ENCODE measurements around the gene PPARA. TPM values are rescaled to one million over a fixed set of nuclear protein-coding genes. Genes with fewer than 3 reads are reported as not detected.

The PPARA gene
- polyA plus RNA-seq, 3 donors, result 3.7 to 6.3 (median 4.9) TPM

DNA sequence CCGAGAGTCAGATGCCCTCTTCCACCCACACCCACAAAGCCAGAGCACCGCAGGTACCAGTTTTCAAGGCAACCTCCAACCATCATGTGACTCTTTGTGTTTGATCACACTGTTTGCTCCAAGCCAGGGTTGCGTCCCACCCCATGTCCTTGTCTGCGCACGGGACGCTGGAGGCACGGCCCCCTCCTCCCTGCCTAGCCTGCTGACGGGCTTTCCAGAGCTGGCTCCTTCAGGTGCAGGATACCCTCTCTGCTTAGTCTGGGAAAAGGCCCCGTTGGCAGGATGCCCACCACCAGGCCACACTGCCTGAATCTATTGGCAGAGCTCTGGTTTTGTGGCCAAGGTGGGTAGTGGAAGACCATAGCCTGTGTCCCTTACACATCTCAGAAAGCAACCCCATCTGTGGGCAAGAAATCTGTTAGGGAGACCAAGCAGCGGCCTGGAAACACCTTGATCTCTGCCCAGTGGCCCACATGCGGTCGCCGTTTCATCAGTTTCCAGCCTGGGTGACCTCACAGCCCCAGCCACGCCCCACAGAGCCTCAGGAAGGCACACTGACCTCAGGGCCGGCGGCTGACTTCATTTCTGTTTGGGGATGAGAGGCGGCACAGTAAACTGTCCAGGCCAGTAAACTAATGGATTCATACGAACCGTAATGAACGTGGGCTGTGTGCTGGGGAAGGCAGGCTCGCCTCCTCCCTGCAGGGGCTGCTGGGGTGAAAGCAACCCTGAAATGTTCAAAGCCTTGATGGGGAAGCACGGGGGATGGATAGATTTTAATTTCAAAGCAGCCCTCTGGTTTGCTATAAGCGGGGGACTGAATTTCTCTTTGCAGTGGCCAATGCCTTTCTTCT is 73.9 kb downstream of the PPARA start:
- intact Hi-C loops (cut with micrococcal nuclease), result no loop called here
- H4K20me1 ChIP-seq (ENCODE audit: insufficient read depth, low read length), result no peaks in the 10 kb centered on the region
- H3K4me2 ChIP-seq (replicated peaks; ENCODE audit: extremely low read depth, low read length, poor library complexity, severe bottlenecking), result no peak overlapping the region
- Mint-ChIP-seq H3K27ac (no peak overlapping the region), H3K27me3 (ENCODE audit: low read depth in 3 of 3) (peaks cover 0 to 3% (median 0%) of the 10 kb centered on the region in 3 donors), H3K4me1 (no peaks in the 10 kb centered on the region), H3K4me3 (no peak overlapping the region), H3K9me3 (no peaks in the 10 kb centered on the region), H3K36me3 (peaks cover 51 to 54% of the 10 kb centered on the region in 2 donors)
- TF ChIP-seq CTCF (IDR thresholded peaks at IDR 0.05), result no peak
- no peak overlapping the region for H3K27ac ChIP-seq (ENCODE audit: low read depth in 1 of 2, low read length in 2 of 2)
- DNase-seq, result no peak
- H3K4me1 ChIP-seq (ENCODE audit: control insufficient read depth in 1 of 2, insufficient read depth in 2 of 2, low read length in 2 of 2), result peaks cover 0 to 3% of the 10 kb centered on the region in 2 donors
- H3K9me3 ChIP-seq (replicated peaks in 1 of 2; ENCODE audit: control insufficient read depth in 1 of 2, insufficient read depth in 1 of 2, low read length in 2 of 2), result no peaks in the 10 kb centered on the region
- no peak overlapping the region for H2AFZ ChIP-seq (ENCODE audit: insufficient read depth, low read depth, low read length, poor library complexity, severe bottlenecking)
- 97% methylated on average over 21 of the region's 23 CpGs for WGBS (ENCODE audit: insufficient coverage)
- H3K9ac ChIP-seq (ENCODE audit: insufficient read depth, low read length, poor library complexity, severe bottlenecking), result no peak overlapping the region
- no peak overlapping the region for H3K4me3 ChIP-seq (replicated peaks in 1 of 3; ENCODE audit: low read depth in 2 of 3, low read length in 3 of 3)
- H3K27me3 ChIP-seq (ENCODE audit: control insufficient read depth in 2 of 2, insufficient read depth in 2 of 2, low read length in 2 of 2), result no peaks in the 10 kb centered on the region
- H3K79me2 ChIP-seq (ENCODE audit: insufficient read depth, low read length), result no peaks in the 10 kb centered on the region
- peaks cover 12 to 42% of the 10 kb centered on the region in 2 donors for H3K36me3 ChIP-seq (replicated peaks in 1 of 2; ENCODE audit: control insufficient read depth in 1 of 2, insufficient read depth in 2 of 2, low read length in 2 of 2)

- no peaks in the 10 kb centered on the region for H3K79me2 ChIP-seq (ENCODE audit: insufficient read depth, low read length)
- H3K4me1 ChIP-seq (ENCODE audit: control insufficient read depth in 1 of 2, insufficient read depth in 2 of 2, low read length in 2 of 2), result peaks cover 0 to 8% of the 10 kb centered on the region in 2 donors
- peaks cover 6 to 35% of the 10 kb centered on the region in 2 donors for H3K36me3 ChIP-seq (replicated peaks in 1 of 2; ENCODE audit: control insufficient read depth in 1 of 2, insufficient read depth in 2 of 2, low read length in 2 of 2)
- H3K9ac ChIP-seq (ENCODE audit: insufficient read depth, low read length, poor library complexity, severe bottlenecking), result no peak overlapping the region
- no peak overlapping the region for H3K27ac ChIP-seq (ENCODE audit: low read depth in 1 of 2, low read length in 2 of 2)
- Mint-ChIP-seq H3K27me3 (ENCODE audit: low read depth in 3 of 3) (peaks cover 0 to 3% (median 0%) of the 10 kb centered on the region in 3 donors), H3K9me3 (no peaks in the 10 kb centered on the region), H3K36me3 (peaks cover 45 to 48% of the 10 kb centered on the region in 2 donors), H3K4me3 (no peak overlapping the region), H3K4me1 (no peaks in the 10 kb centered on the region), H3K27ac (no peak overlapping the region)
- intact Hi-C loops (cut with micrococcal nuclease), result no loop called here
- H2AFZ ChIP-seq (ENCODE audit: insufficient read depth, low read depth, low read length, poor library complexity, severe bottlenecking), result no peak overlapping the region
- H3K27me3 ChIP-seq (ENCODE audit: control insufficient read depth in 2 of 2, insufficient read depth in 2 of 2, low read length in 2 of 2), result no peaks in the 10 kb centered on the region
- TF ChIP-seq CTCF (IDR thresholded peaks at IDR 0.05), result no peak
- H3K4me2 ChIP-seq (replicated peaks; ENCODE audit: extremely low read depth, low read length, poor library complexity, severe bottlenecking), result no peak overlapping the region
- no peaks in the 10 kb centered on the region for H3K9me3 ChIP-seq (replicated peaks in 1 of 2; ENCODE audit: control insufficient read depth in 1 of 2, insufficient read depth in 1 of 2, low read length in 2 of 2)
- DNase-seq, result no peak
- H3K4me3 ChIP-seq (replicated peaks in 1 of 3; ENCODE audit: low read depth in 2 of 3, low read length in 3 of 3), result no peak overlapping the region
- WGBS (ENCODE audit: insufficient coverage), result 93% methylated on average over 9 of the region's 10 CpGs
- no peaks in the 10 kb centered on the region for H4K20me1 ChIP-seq (ENCODE audit: insufficient read depth, low read length)
Measured at GRCh38 chr22:46224898-46225290, 74.6 kb downstream of the PPARA start.
